Chondrocyte (in vitro differentiated cells): ENCODE measurements around the gene PDE10A. TPM values are rescaled to one million over a fixed set of nuclear protein-coding genes. Genes with fewer than 3 reads are reported as not detected.

ENCODE experiments used
- DNase-seq: peaks from one replicate; pipeline ENCODE4 v3.0.0; 2021; ENCODE audit warnings: mixed read lengths, low spot score
- H3K27ac Mint-ChIP-seq: one replicate; pipeline ENCODE4 v1.8.0; 2021; ENCODE audit warnings: mild to moderate bottlenecking, moderate library complexity, mixed read lengths; ENCODE audit not compliant: unreplicated experiment
- H3K27me3 Mint-ChIP-seq: 2 replicates; pipeline ENCODE4 v1.8.0; 2021; ENCODE audit warnings: low read depth, mixed read lengths
- H3K36me3 Mint-ChIP-seq: 2 replicates; pipeline ENCODE4 v1.8.0; 2021; ENCODE audit warnings: low read depth, mixed read lengths
- H3K4me1 Mint-ChIP-seq: 2 replicates; pipeline ENCODE4 v1.8.0; 2021; ENCODE audit warnings: low read depth, mild to moderate bottlenecking, mixed read lengths
- H3K4me3 Mint-ChIP-seq: one replicate; pipeline ENCODE4 v1.8.0; 2021; ENCODE audit warnings: mild to moderate bottlenecking, moderate library complexity, mixed read lengths; ENCODE audit not compliant: unreplicated experiment
- H3K9me3 Mint-ChIP-seq: 2 replicates; pipeline ENCODE4 v1.8.0; 2021; ENCODE audit warnings: low read depth, mixed read lengths
- total RNA-seq: library from RNA; stranded (reverse); gene quantifications from 3 replicates; pipeline ENCODE4 v1.2.1, GENCODE V29; 2021
- TF ChIP-seq, protein P1 (sequence below): fragments of 200-600 bp; sonication (generic); IDR thresholded peaks from 2 replicates; pipeline ENCODE4 v1.5.0; 2021; ENCODE audit warnings: antibody characterized with exemption, mild to moderate bottlenecking, moderate library complexity

PDE10A gene
- total RNA-seq, 1 donor from 2014 or later = 13.7 TPM

DNA sequence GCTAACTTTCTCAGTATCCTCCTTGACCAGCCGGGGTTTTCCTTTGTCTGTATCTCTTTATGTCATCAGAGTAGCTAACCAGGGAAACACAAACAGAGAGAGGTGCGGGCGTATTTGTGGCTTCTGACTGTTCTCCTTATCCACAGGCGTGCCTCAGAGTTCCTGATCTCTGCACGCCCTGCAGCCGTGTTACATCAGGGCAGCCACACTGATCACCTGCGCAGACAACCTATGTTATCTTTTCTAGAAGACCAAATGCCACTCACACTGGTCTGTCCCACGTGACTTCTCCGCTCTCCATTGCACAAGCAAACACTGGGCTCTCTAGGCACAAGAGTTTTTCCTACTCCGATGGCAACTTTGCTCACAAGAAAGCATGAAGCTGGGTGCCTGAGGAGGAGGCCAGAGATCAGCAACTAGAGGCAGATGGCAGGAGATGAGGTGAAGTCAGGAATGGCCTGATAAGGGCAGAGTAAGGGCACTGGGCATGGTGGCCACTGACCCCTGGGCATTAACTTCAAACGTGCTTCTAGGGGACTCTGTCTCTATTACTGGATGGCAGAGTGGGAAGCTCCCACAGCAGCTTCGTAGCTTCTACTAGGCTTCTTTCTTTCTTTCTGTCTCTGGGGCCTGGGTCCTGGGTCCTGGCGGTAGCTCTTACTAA lies 4.5 kb downstream of the PDE10A start:
- H3K4me1 Mint-ChIP-seq = peaks cover 8% of the 10 kb centered on the region
- no peak overlapping the region for H3K27ac Mint-ChIP-seq
- TF ChIP-seq, protein P1, sequence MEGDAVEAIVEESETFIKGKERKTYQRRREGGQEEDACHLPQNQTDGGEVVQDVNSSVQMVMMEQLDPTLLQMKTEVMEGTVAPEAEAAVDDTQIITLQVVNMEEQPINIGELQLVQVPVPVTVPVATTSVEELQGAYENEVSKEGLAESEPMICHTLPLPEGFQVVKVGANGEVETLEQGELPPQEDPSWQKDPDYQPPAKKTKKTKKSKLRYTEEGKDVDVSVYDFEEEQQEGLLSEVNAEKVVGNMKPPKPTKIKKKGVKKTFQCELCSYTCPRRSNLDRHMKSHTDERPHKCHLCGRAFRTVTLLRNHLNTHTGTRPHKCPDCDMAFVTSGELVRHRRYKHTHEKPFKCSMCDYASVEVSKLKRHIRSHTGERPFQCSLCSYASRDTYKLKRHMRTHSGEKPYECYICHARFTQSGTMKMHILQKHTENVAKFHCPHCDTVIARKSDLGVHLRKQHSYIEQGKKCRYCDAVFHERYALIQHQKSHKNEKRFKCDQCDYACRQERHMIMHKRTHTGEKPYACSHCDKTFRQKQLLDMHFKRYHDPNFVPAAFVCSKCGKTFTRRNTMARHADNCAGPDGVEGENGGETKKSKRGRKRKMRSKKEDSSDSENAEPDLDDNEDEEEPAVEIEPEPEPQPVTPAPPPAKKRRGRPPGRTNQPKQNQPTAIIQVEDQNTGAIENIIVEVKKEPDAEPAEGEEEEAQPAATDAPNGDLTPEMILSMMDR = no peak
- H3K4me3 Mint-ChIP-seq = no peak overlapping the region
- H3K36me3 Mint-ChIP-seq = no peaks in the 10 kb centered on the region
- H3K27me3 Mint-ChIP-seq = no peaks in the 10 kb centered on the region
- DNase-seq = no peak
- no peaks in the 10 kb centered on the region for H3K9me3 Mint-ChIP-seq

DNA sequence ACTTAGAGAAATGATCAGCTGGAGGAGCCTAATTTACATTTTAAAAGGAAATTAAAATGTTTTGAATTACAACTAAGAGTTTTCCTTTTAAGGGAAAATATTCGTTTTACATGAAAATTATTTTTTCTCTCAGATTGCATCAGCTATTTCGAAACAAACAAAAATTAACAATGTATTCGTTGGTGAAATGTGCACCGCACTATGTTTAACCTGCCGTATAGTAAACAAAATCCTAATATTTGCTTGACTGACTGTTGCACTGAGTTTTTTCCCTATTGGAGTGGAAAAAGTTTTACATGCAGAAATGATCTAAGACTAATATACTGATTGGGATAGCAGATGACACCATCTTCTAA lies 5.7 kb downstream of the PDE10A start:
- Mint-ChIP-seq H3K36me3 (no peaks in the 10 kb centered on the region), H3K27ac (no peak overlapping the region), H3K4me1 (peaks cover 6% of the 10 kb centered on the region), H3K27me3 (no peaks in the 10 kb centered on the region), H3K4me3 (no peak overlapping the region), H3K9me3 (no peaks in the 10 kb centered on the region)
- TF ChIP-seq, protein P1 = no peak
- DNase-seq = no peak

DNA sequence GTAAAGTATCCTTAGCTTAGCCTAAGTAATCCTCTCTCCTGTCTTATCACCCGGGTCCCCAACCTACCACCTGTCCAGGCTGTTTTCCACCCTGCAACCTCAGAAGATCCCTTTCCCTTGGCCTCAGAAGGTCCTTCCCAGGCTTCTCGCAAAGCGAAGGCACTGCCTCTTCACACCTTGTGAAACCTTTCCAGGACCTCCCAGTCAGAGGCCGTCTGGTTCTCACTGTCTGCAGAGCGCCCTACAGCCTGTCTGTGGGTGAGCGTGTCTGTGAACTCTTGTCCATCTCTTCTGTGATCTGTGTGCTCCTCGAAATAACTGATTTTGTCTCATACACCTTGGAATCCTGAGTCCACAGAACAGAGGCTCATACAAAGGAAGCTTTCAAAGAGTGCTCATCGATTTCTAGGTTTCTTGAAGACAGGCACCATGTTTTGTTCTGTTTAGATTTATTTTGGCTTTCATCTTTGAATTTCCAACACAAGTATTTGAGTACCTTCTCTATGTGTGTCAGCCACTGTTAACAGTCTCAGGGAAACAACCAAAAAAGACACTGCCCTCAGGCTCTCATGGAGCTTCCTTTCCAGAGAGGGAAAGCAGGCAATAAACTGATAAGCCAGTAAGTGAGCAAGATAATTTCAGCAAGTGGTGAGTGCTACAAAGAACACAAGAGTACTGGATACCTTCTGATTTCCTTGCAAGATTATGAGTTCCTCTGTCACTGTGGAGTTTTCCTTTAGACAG lies 6.3 kb downstream of the PDE10A start:
- Mint-ChIP-seq H3K36me3 (no peaks in the 10 kb centered on the region), H3K4me1 (peaks cover 6% of the 10 kb centered on the region), H3K4me3 (no peak overlapping the region), H3K27me3 (no peaks in the 10 kb centered on the region), H3K27ac (no peak overlapping the region), H3K9me3 (no peaks in the 10 kb centered on the region)
- DNase-seq = no peak
- TF ChIP-seq, protein P1 = no peak

DNA sequence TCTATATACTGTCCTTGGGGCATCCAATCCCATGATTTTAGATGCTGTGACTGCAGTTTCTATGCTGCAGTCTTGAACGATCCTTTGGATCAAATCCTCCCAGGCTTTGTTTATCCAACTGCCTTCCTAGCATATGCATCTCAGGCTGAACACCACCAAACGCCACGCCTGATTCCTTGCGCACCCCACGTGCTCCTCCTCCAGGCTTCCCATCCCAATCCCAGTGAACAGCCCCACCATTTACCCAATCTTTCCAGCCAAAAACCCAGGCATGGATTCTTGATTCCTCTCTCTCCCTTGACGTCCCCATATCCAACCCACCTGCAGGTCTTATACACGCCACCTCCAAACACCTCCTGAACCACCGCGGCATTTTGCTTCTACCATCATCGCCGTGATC lies 7.8 kb downstream of the PDE10A start:
- Mint-ChIP-seq H3K4me1 (peaks cover 6% of the 10 kb centered on the region), H3K36me3 (no peaks in the 10 kb centered on the region), H3K27ac (no peak overlapping the region), H3K4me3 (no peak overlapping the region), H3K9me3 (no peaks in the 10 kb centered on the region), H3K27me3 (no peaks in the 10 kb centered on the region)
- DNase-seq = no peak
- TF ChIP-seq, protein P1 = no peak

DNA sequence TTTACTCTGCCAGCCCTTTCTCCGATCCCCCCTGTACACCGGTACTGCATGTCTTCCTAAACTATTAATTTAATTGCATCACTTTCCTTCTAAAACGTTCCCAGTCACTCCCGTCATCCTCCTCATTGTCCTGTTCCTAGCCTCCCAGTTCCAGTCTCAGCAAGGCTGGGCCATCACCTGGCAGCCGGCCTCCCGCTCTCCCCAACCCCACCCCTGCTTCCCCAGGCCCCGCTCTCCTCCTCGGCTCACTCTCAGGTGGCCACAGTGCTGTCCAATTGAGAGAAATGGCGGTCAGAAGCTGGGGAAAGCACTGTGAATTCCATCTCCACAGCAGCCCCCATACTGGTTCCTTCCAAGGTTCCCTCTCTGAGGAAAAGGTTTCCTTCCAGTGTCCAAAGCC lies 8.9 kb downstream of the PDE10A start:
- DNase-seq = no peak
- Mint-ChIP-seq H3K27ac (no peak overlapping the region), H3K27me3 (no peaks in the 10 kb centered on the region), H3K9me3 (no peaks in the 10 kb centered on the region), H3K4me3 (no peak overlapping the region), H3K36me3 (no peaks in the 10 kb centered on the region), H3K4me1 (no peaks in the 10 kb centered on the region)
- TF ChIP-seq, protein P1 = no peak
